Esophagus muscularis mucosa (tissue), 4 donors: ENCODE measurements around the gene SNED1. TPM values are rescaled to one million over a fixed set of nuclear protein-coding genes. Genes with fewer than 3 reads are reported as not detected.

Source experiments
- DNase-seq: peaks from one replicate; pipeline ENCODE4 v3.0.0-alpha.2; 2017; ENCODE audit errors: extremely low spot score
- H3K27ac ChIP-seq, 4 donors: fragments of 200-600 bp; sonication (generic); replicated peaks in 1 of 4; 1 replicate in 3 of 4; 2 replicates in 1 of 4; pipeline ENCODE4 v1.5.1; 2016 to 2019; ENCODE audit warnings: mild to moderate bottlenecking in 1 of 4
- H3K27me3 ChIP-seq, 4 donors: fragments of 200-600 bp; sonication (generic); one replicate each; pipeline versions ENCODE4 v1.5.1 to v1.6.0; 2016 to 2019
- H3K36me3 ChIP-seq, 4 donors: fragments of 200-600 bp; sonication (generic); one replicate each; pipeline ENCODE4 v1.5.1; 2016 to 2019
- H3K4me1 ChIP-seq, 4 donors: fragments of 200-600 bp; sonication (generic); one replicate each; pipeline ENCODE4 v1.5.1; 2016 to 2019
- H3K4me3 ChIP-seq, 4 donors: fragments of 200-600 bp; sonication (generic); 1 replicate in 2 of 4; 2 replicates in 2 of 4; pipeline ENCODE4 v1.5.1; 2016 to 2019; ENCODE audit warnings: mild to moderate bottlenecking in 4 of 4, moderate library complexity in 1 of 4
- H3K9me3 ChIP-seq, 4 donors: fragments of 200-600 bp; sonication (generic); 1 replicate in 3 of 4; 2 replicates in 1 of 4; pipeline ENCODE4 v1.5.1; 2016 to 2019
- CTCF ChIP-seq, 3 experiments: fragments of 200-600 bp in 2 of 3; fragments of 450-650 bp in 1 of 3; sonication (generic) in 2 of 3; IDR thresholded peaks; one replicate each; pipeline ENCODE4 v1.5.1; 2017 to 2019; ENCODE audit warnings: antibody characterized with exemption in 3 of 3, mild to moderate bottlenecking in 2 of 3, moderate library complexity in 1 of 3
- EP300 ChIP-seq: sonication (generic); formaldehyde crosslinking; IDR thresholded peaks from one replicate; pipeline ENCODE4 v1.6.1; 2017; ENCODE audit warnings: antibody characterized with exemption
- POLR2A ChIP-seq: fragments of 450-650 bp; IDR thresholded peaks from one replicate; pipeline ENCODE4 v1.6.1; 2017; ENCODE audit warnings: antibody characterized with exemption, moderate library complexity, mild to moderate bottlenecking, low read depth
- POLR2AphosphoS5 ChIP-seq, 2 donors: sonication (generic); formaldehyde crosslinking; IDR thresholded peaks; one replicate each; pipeline ENCODE4 v1.6.1; 2017; ENCODE audit warnings: antibody characterized with exemption in 2 of 2
- WGBS: methylation state at CpG from one replicate; pipeline ENCODE4 v1.1.5; 2018; 5-methylcytosine and 5-hydroxymethylcytosine counted together
- intact Hi-C: fragments of 100-400 bp; cut with DNase I; formaldehyde crosslinking; loops from one replicate; pipeline ENCODE4 v1.15.1; 2023
- total RNA-seq, 4 donors: library from RNA; depleted of rRNA; stranded (reverse); fragments of >200 nt; gene quantifications; one replicate each; pipeline versions ENCODE4 v1.1.0 to v1.2.1, GENCODE V29; 2016

SNED1 gene
- total RNA-seq, 4 donors from 2014 or later: 7.3 to 14.1 (median 11.6) TPM

- Histone ChIP-seq H3K27me3 (no peaks in the 10 kb centered on the region), H3K9me3 (peaks cover 0 to 35% (median 25%) of the 10 kb centered on the region in 4 donors), H3K36me3 (peaks cover 0 to 11% (median 4%) of the 10 kb centered on the region in 4 donors), H3K4me3 (no peak overlapping the region), H3K27ac (no peak overlapping the region), H3K4me1 (no peaks in the 10 kb centered on the region)
- no peak for DNase-seq
- TF ChIP-seq POLR2AphosphoS5 (IDR thresholded peaks at IDR 0.05) (no peak), EP300 (no peak), POLR2A (no peak), CTCF (IDR thresholded peaks at IDR 0.05) (no peak)
- 66% methylated on average over 1 of the region's 1 CpG for WGBS
- intact Hi-C loops: no loop called here
These were observed 27.2 kb downstream of the SNED1 start for GRCh38 chr2:241025639-241026038.

GRCh38 chr2:241029599-241030332, 31.3 kb downstream of the SNED1 start:
- intact Hi-C loops: no loop called here
- H3K27me3 ChIP-seq: peaks cover 0 to 2% (median 0%) of the 10 kb centered on the region in 4 donors
- H3K9me3 ChIP-seq: peaks cover 0 to 24% (median 17%) of the 10 kb centered on the region in 4 donors
- H3K4me1 ChIP-seq: no peaks in the 10 kb centered on the region
- peaks cover 0 to 34% (median 19%) of the 10 kb centered on the region in 4 donors for H3K36me3 ChIP-seq
- no peak for DNase-seq
- TF ChIP-seq CTCF (IDR thresholded peaks at IDR 0.05) (no peak), POLR2AphosphoS5 (IDR thresholded peaks at IDR 0.05) (no peak), POLR2A (no peak), EP300 (no peak)
- 89% methylated on average over 13 of the region's 17 CpGs for WGBS
- H3K27ac ChIP-seq: no peak overlapping the region
- H3K4me3 ChIP-seq: no peak overlapping the region

- intact Hi-C loops: no loop called here
- TF ChIP-seq POLR2A (no peak), POLR2AphosphoS5 (IDR thresholded peaks at IDR 0.05) (no peak), EP300 (no peak), CTCF (IDR thresholded peaks at IDR 0.05) (no peak)
- 100% methylated on average over 2 of the region's 15 CpGs for WGBS
- H3K27me3 ChIP-seq: peaks cover 0 to 7% (median 0%) of the 10 kb centered on the region in 4 donors
- DNase-seq: no peak
- H3K36me3 ChIP-seq: peaks cover 0 to 38% (median 19%) of the 10 kb centered on the region in 4 donors
- peaks cover 0 to 4% (median 3%) of the 10 kb centered on the region in 4 donors for H3K4me1 ChIP-seq
- no peak overlapping the region for H3K27ac ChIP-seq
- H3K9me3 ChIP-seq: peaks cover 0 to 19% (median 12%) of the 10 kb centered on the region in 4 donors
- no peak overlapping the region for H3K4me3 ChIP-seq
These were observed 31.9 kb downstream of the SNED1 start for GRCh38 chr2:241030333-241030680.

GRCh38 chr2:241030883-241031282, 32.5 kb downstream of the SNED1 start:
- Histone ChIP-seq H3K4me3 (no peak overlapping the region), H3K9me3 (peaks cover 0 to 14% (median 6%) of the 10 kb centered on the region in 4 donors), H3K27ac (no peak overlapping the region), H3K4me1 (peaks cover 0 to 9% (median 8%) of the 10 kb centered on the region in 4 donors), H3K27me3 (peaks cover 0 to 13% (median 0%) of the 10 kb centered on the region in 4 donors), H3K36me3 (peaks cover 0 to 38% (median 19%) of the 10 kb centered on the region in 4 donors)
- intact Hi-C loops: no loop called here
- WGBS: 88% methylated on average over 7 of the region's 7 CpGs
- TF ChIP-seq CTCF (IDR thresholded peaks at IDR 0.05) (no peak), EP300 (no peak), POLR2AphosphoS5 (IDR thresholded peaks at IDR 0.05) (no peak), POLR2A (no peak)
- DNase-seq: no peak
